Caco-2 (cell line): ENCODE data around the gene NKTR. TPM values are rescaled to one million over a fixed set of nuclear protein-coding genes. Genes with fewer than 3 reads are reported as not detected.

Experiments used
- BruUV-seq: library from RNA; stranded (reverse); fragments of 400-500 nt; replicated peaks from 2 replicates; lab custom pipeline; 2021; lab: Mats Ljungman, UMichigan
- CTCF ChIA-PET: fragments of 300-600 bp; sonication (Branson Sonifier 250); formaldehyde crosslinking; loops from one replicate; lab custom pipeline; 2022; ENCODE audit warnings: antibody characterized with exemption; lab: Charles Lee
- POLR2A ChIA-PET: fragments of 300-600 bp; sonication (Branson Sonifier 250); formaldehyde crosslinking; loops from one replicate; lab custom pipeline; 2022; ENCODE audit warnings: antibody characterized with exemption; lab: Charles Lee
- DNase-seq, 2 experiments: peaks; one replicate each; pipeline versions ENCODE4 v3.0.0 to v3.0.0-alpha.2; 2020 to 2022
- H3K27me3 ChIP-seq: replicated peaks from 2 replicates; pipeline ENCODE4 v1.6.0; 2011; ENCODE audit warnings: low read length; ENCODE audit not compliant: control insufficient read depth, insufficient read depth
- H3K36me3 ChIP-seq: 2 replicates; pipeline ENCODE4 v1.5.1; 2011; ENCODE audit warnings: low read length; ENCODE audit not compliant: control insufficient read depth, insufficient read depth
- H3K4me1 ChIP-seq: fragments of 250-450 bp; sonication (Bioruptor Pico); 2 replicates; pipeline ENCODE4 v1.5.1; 2020; ENCODE audit warnings: mild to moderate bottlenecking
- H3K4me3 ChIP-seq: 2 replicates; pipeline ENCODE4 v1.5.1; 2011; ENCODE audit warnings: low read depth, mild to moderate bottlenecking, control low read depth, low read length
- H3K9me3 ChIP-seq: fragments of 250-450 bp; sonication (Bioruptor Pico); 2 replicates; pipeline ENCODE4 v1.5.1; 2020; ENCODE audit warnings: mild to moderate bottlenecking, moderate library complexity
- H3K27ac Mint-ChIP-seq: one replicate; pipeline ENCODE4 v1.8.0; 2022; ENCODE audit warnings: mixed read lengths; ENCODE audit not compliant: unreplicated experiment
- H3K27me3 Mint-ChIP-seq: one replicate; pipeline ENCODE4 v1.8.0; 2022; ENCODE audit warnings: mixed read lengths; ENCODE audit not compliant: insufficient read depth, unreplicated experiment
- H3K36me3 Mint-ChIP-seq: one replicate; pipeline ENCODE4 v1.8.0; 2022; ENCODE audit warnings: mild to moderate bottlenecking, mixed read lengths; ENCODE audit not compliant: insufficient read depth, unreplicated experiment
- H3K4me1 Mint-ChIP-seq: one replicate; pipeline ENCODE4 v1.8.0; 2022; ENCODE audit warnings: low read depth, mixed read lengths; ENCODE audit not compliant: unreplicated experiment
- H3K4me3 Mint-ChIP-seq: one replicate; pipeline ENCODE4 v1.8.0; 2022; ENCODE audit warnings: mild to moderate bottlenecking, moderate library complexity, mixed read lengths; ENCODE audit not compliant: unreplicated experiment
- H3K9me3 Mint-ChIP-seq: one replicate; pipeline ENCODE4 v1.8.0; 2022; ENCODE audit warnings: mixed read lengths; ENCODE audit not compliant: unreplicated experiment
- CTCF ChIP-seq, 2 experiments: fragments of 200-600 bp in 1 of 2; IDR thresholded peaks; 1 replicate in 1 of 2; 2 replicates in 1 of 2; pipeline versions ENCODE4 v1.5.1 to v1.8.0; 2011 to 2022; ENCODE audit warnings: antibody characterized with exemption in 1 of 2, control low read depth in 1 of 2, inconsistent platforms in 1 of 2, low read depth in 1 of 2, low read length in 1 of 2, mild to moderate bottlenecking in 1 of 2, moderate library complexity in 1 of 2; ENCODE audit not compliant: insufficient read depth in 1 of 2, severe bottlenecking in 1 of 2, unreplicated experiment in 1 of 2
- intact Hi-C: fragments of 100-400 bp; cut with micrococcal nuclease; formaldehyde crosslinking; loops from one replicate; pipeline ENCODE4 v1.10.0; 2022; ENCODE audit not compliant: unreplicated experiment
- total RNA-seq: library from RNA; stranded (reverse); gene quantifications from 2 replicates; pipeline ENCODE4 v1.2.3, GENCODE V29; 2022

NKTR gene
- total RNA-seq, 1 experiment from 2014 or later: 66.6 TPM

GRCh38 chr3:42647821-42648459 is 47.5 kb downstream of the NKTR start:
- H3K36me3 ChIP-seq: peaks cover under 1% of the 10 kb centered on the region; the same call in 1 of the 2 replicates
- no peaks in the 10 kb centered on the region for H3K27me3 Mint-ChIP-seq
- H3K4me1 Mint-ChIP-seq: no peaks in the 10 kb centered on the region
- H3K27ac Mint-ChIP-seq: no peak overlapping the region
- DNase-seq: no peak
- ChIA-PET CTCF (interaction anchor here (1.0 kb wide), 1 partner anchor 102 kb away, joined by 3 read pairs; no protein-coding TSS in a partner anchor), POLR2A (no interaction called here)
- no peaks in the 10 kb centered on the region for H3K9me3 ChIP-seq
- H3K36me3 Mint-ChIP-seq: peaks cover 74% of the 10 kb centered on the region
- no peak overlapping the region for H3K4me3 ChIP-seq
- TF ChIP-seq CTCF (IDR thresholded peaks at IDR 0.05; ENCODE audit: insufficient read depth in 1 of 2, low read depth in 1 of 2, low read length in 1 of 2, severe bottlenecking in 1 of 2, unreplicated experiment in 1 of 2): no peak
- intact Hi-C loops: no loop called here
- H3K9me3 Mint-ChIP-seq: no peaks in the 10 kb centered on the region
- H3K4me3 Mint-ChIP-seq: no peak overlapping the region
- H3K27me3 ChIP-seq: no peaks in the 10 kb centered on the region
- H3K4me1 ChIP-seq: peaks cover 4% of the 10 kb centered on the region
- no TSS peak for BruUV-seq

GRCh38 chr3:42649006-42649405 is 48.5 kb downstream of the NKTR start:
- Mint-ChIP-seq H3K36me3 (peaks cover 72% of the 10 kb centered on the region), H3K4me3 (no peak overlapping the region), H3K27ac (no peak overlapping the region), H3K4me1 (no peaks in the 10 kb centered on the region), H3K27me3 (no peaks in the 10 kb centered on the region), H3K9me3 (no peaks in the 10 kb centered on the region)
- peaks cover 11% of the 10 kb centered on the region for H3K4me1 ChIP-seq
- POLR2A ChIA-PET: no interaction called here
- no peaks in the 10 kb centered on the region for H3K27me3 ChIP-seq
- H3K9me3 ChIP-seq: no peaks in the 10 kb centered on the region
- CTCF ChIA-PET: interaction anchor here (1.0 kb wide), 1 partner anchor 101 kb away, joined by 3 read pairs; no protein-coding TSS in a partner anchor
- intact Hi-C loops: no loop called here
- no peak for DNase-seq
- no TSS peak for BruUV-seq
- no peaks in the 10 kb centered on the region; the same call in 1 of the 2 replicates for H3K36me3 ChIP-seq
- no peak for TF ChIP-seq CTCF (IDR thresholded peaks at IDR 0.05; ENCODE audit: insufficient read depth in 1 of 2, low read depth in 1 of 2, low read length in 1 of 2, severe bottlenecking in 1 of 2, unreplicated experiment in 1 of 2)
- H3K4me3 ChIP-seq: no peak overlapping the region

- no peaks in the 10 kb centered on the region for H3K27me3 Mint-ChIP-seq
- H3K36me3 ChIP-seq: no peaks in the 10 kb centered on the region; the same call in 1 of the 2 replicates
- no peak overlapping the region for H3K27ac Mint-ChIP-seq
- H3K4me1 ChIP-seq: peaks cover 12% of the 10 kb centered on the region
- TF ChIP-seq CTCF (IDR thresholded peaks at IDR 0.05; ENCODE audit: insufficient read depth in 1 of 2, low read depth in 1 of 2, low read length in 1 of 2, severe bottlenecking in 1 of 2, unreplicated experiment in 1 of 2): no peak
- no peaks in the 10 kb centered on the region for H3K4me1 Mint-ChIP-seq
- no peaks in the 10 kb centered on the region for H3K9me3 Mint-ChIP-seq
- no TSS peak for BruUV-seq
- no peaks in the 10 kb centered on the region for H3K27me3 ChIP-seq
- ChIA-PET CTCF (no interaction called here), POLR2A (no interaction called here)
- intact Hi-C loops: loop anchor here (5.0 kb wide), 2 partner anchors 47 to 67 kb away; partner anchors contain the start of genes NKTR and SEC22C
- no peaks in the 10 kb centered on the region for H3K9me3 ChIP-seq
- H3K4me3 ChIP-seq: no peak overlapping the region
- H3K4me3 Mint-ChIP-seq: no peak overlapping the region
- peaks cover 66% of the 10 kb centered on the region for H3K36me3 Mint-ChIP-seq
- no peak for DNase-seq
Observed at GRCh38 chr3:42649783-42650182, 49.3 kb downstream of the NKTR start.
